ENCODE data around the gene ARID3C. TPM values are rescaled to one million over a fixed set of nuclear protein-coding genes. Genes with fewer than 3 reads are reported as not detected.

The ARID3C gene
- total and polyA plus RNA-seq, 2 experiments from 2014 or later = 0.11 TPM; not detected in 1

GRCh38 chr9:34572628-34573027, 56.2 kb downstream of the ARID3C start:
- no peak overlapping the region for H3K27ac ChIP-seq
- H3K4me3 ChIP-seq = no peak overlapping the region
- no peak overlapping the region for H2AFZ ChIP-seq
- no peak for TF ChIP-seq EZH2 (IDR thresholded peaks at IDR 0.05; ENCODE audit: insufficient read depth, poor library complexity, severe bottlenecking)
- no peak for TF ChIP-seq EZH2phosphoT487 (IDR thresholded peaks at IDR 0.05; ENCODE audit: insufficient read depth, low read depth)
- H3K4me2 ChIP-seq (ENCODE audit: unreplicated experiment) = no peak overlapping the region
- H4K20me1 ChIP-seq (ENCODE audit: insufficient read depth) = no peaks in the 10 kb centered on the region
- H3K36me3 ChIP-seq (ENCODE audit: low read depth) = no peaks in the 10 kb centered on the region
- peaks cover 28% of the 10 kb centered on the region for H3K27me3 ChIP-seq (replicated peaks; ENCODE audit: insufficient read depth)
- no peaks in the 10 kb centered on the region for H3F3A ChIP-seq (ENCODE audit: insufficient read depth)
- in situ Hi-C loops (cut with MboI) = no loop called here
- H3K4me1 ChIP-seq (ENCODE audit: insufficient read depth) = no peaks in the 10 kb centered on the region
- no peak for DNase-seq
- H3K79me2 ChIP-seq (ENCODE audit: insufficient read depth) = no peaks in the 10 kb centered on the region
- H3K9me3 ChIP-seq (ENCODE audit: low read depth) = no peaks in the 10 kb centered on the region
- H3K9me2 ChIP-seq (ENCODE audit: insufficient read depth) = no peaks in the 10 kb centered on the region
- WGBS, 2 experiments (ENCODE audit: low coverage in 1 of 2, low lambda C conversion rate in 2 of 2, missing lambda C conversion rate in 2 of 2) = 79% methylated on average over 6 of the region's 6 CpGs
- H3K9ac ChIP-seq = no peak overlapping the region

DNA sequence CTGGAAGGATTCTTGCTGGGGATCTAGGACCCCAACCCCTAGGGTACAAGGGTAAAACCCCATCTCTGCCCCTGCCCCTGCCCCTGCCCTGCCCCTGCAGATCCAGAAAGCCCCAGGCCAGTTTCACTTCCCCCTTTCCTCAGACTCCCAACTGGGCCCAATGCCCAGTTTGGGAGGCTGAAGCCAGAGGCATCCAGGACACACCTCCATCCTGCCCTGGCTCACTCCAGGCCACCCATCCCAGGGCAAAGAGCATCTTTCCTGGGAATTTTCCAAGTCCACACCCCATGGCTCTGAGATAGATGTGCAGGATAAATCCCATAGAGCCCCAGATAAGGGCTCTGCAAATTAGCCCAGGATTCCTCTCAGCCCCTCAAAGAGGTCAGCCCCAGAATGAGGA, 56.8 kb downstream of the ARID3C start:
- no peaks in the 10 kb centered on the region for H3K79me2 ChIP-seq (ENCODE audit: insufficient read depth)
- no peaks in the 10 kb centered on the region for H3K4me1 ChIP-seq (ENCODE audit: insufficient read depth)
- peaks cover 28% of the 10 kb centered on the region for H3K27me3 ChIP-seq (replicated peaks; ENCODE audit: insufficient read depth)
- no peaks in the 10 kb centered on the region for H3K36me3 ChIP-seq (ENCODE audit: low read depth)
- no peak for DNase-seq
- TF ChIP-seq EZH2phosphoT487 (IDR thresholded peaks at IDR 0.05; ENCODE audit: insufficient read depth, low read depth) (no peak), EZH2 (IDR thresholded peaks at IDR 0.05; ENCODE audit: insufficient read depth, poor library complexity, severe bottlenecking) (no peak)
- H3K27ac ChIP-seq = no peak overlapping the region
- no peak overlapping the region for H3K4me2 ChIP-seq (ENCODE audit: unreplicated experiment)
- H3K9me3 ChIP-seq (ENCODE audit: low read depth) = no peaks in the 10 kb centered on the region
- H3K4me3 ChIP-seq = no peak overlapping the region
- no peaks in the 10 kb centered on the region for H3F3A ChIP-seq (ENCODE audit: insufficient read depth)
- no peaks in the 10 kb centered on the region for H3K9me2 ChIP-seq (ENCODE audit: insufficient read depth)
- no peaks in the 10 kb centered on the region for H4K20me1 ChIP-seq (ENCODE audit: insufficient read depth)
- no peak overlapping the region for H2AFZ ChIP-seq
- H3K9ac ChIP-seq = no peak overlapping the region
- in situ Hi-C loops (cut with MboI) = no loop called here

DNA sequence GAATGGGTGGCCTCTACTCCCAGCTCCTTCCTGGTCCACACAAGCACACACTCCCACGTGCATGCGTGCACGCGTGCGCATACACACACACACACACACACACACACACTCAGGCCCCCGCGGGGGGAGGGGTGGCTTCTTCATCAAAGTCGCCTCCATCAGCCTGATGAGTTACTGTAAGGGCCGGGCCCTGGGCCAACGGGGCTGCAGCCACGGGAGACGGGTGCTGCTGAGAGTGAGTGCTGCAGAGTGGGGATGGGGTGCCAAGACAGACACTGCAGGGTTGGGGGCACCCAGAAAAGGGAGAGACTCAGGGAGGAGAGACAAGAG, 57.4 kb downstream of the ARID3C start:
- WGBS, 2 experiments (ENCODE audit: low coverage in 1 of 2, low lambda C conversion rate in 2 of 2, missing lambda C conversion rate in 2 of 2) = 29 to 48% methylated on average over 6 to 12 of the region's 12 CpGs
- DNase-seq = no peak
- in situ Hi-C loops (cut with MboI) = no loop called here

More for the DNA sequence above, 57.4 kb downstream of the ARID3C start:
- Histone ChIP-seq H3K79me2 (ENCODE audit: insufficient read depth) (no peaks in the 10 kb centered on the region), H3K9me3 (ENCODE audit: low read depth) (no peaks in the 10 kb centered on the region), H3K4me2 (ENCODE audit: unreplicated experiment) (no peak overlapping the region), H3K9me2 (ENCODE audit: insufficient read depth) (no peaks in the 10 kb centered on the region), H4K20me1 (ENCODE audit: insufficient read depth) (no peaks in the 10 kb centered on the region), H3K9ac (no peak overlapping the region), H3K27me3 (replicated peaks; ENCODE audit: insufficient read depth) (peaks cover 26% of the 10 kb centered on the region), H2AFZ (no peak overlapping the region), H3F3A (ENCODE audit: insufficient read depth) (no peaks in the 10 kb centered on the region), H3K4me3 (no peak overlapping the region), H3K4me1 (ENCODE audit: insufficient read depth) (no peaks in the 10 kb centered on the region), H3K36me3 (ENCODE audit: low read depth) (no peaks in the 10 kb centered on the region), H3K27ac (no peak overlapping the region)
- TF ChIP-seq EZH2phosphoT487 (IDR thresholded peaks at IDR 0.05; ENCODE audit: insufficient read depth, low read depth) = no peak
- no peak for TF ChIP-seq EZH2 (IDR thresholded peaks at IDR 0.05; ENCODE audit: insufficient read depth, poor library complexity, severe bottlenecking)

Small RNA genes within 50 kb of the gene (small RNA-seq; reads per million reads assigned to genes)
- gene CCL27 (ENCODE audit: low read depth, low replicate concordance) = not detected

Other genes with a start within 250 kb of the ARID3C start
- 9.1 and 12.3 TPM in 2 replicates for gene FAM219A, start 170.5 kb downstream of the ARID3C start, total RNA-seq (2014; rRNA removed; shearing (Covaris generic))
- gene FAM219A, start 170.5 kb downstream of the ARID3C start, polyA plus RNA-seq (2016; fragmentation: Nextera tagmentation; extraction: Ambion mirVana) = 7.6 and 7.8 TPM in 2 replicates
- gene DNAI1, start 170.3 kb downstream of the ARID3C start, total RNA-seq (2014; rRNA removed; shearing (Covaris generic)) = not detected in 2 replicates
- gene DNAI1, start 170.3 kb downstream of the ARID3C start, polyA plus RNA-seq (2016; fragmentation: Nextera tagmentation; extraction: Ambion mirVana) = not detected in 2 replicates
- gene ENHO, start 106.1 kb downstream of the ARID3C start, total RNA-seq (2014; rRNA removed; shearing (Covaris generic)) = not detected in 2 replicates
- gene ENHO, start 106.1 kb downstream of the ARID3C start, polyA plus RNA-seq (2016; fragmentation: Nextera tagmentation; extraction: Ambion mirVana) = 0.35 TPM in 1 of 2 replicates, not detected in the other
- gene CNTFR, start 39.3 kb downstream of the ARID3C start, total RNA-seq (2014; rRNA removed; shearing (Covaris generic)) = not detected in 2 replicates
- not detected in 2 replicates for gene CNTFR, start 39.3 kb downstream of the ARID3C start, polyA plus RNA-seq (2016; fragmentation: Nextera tagmentation; extraction: Ambion mirVana)
- gene RPP25L, start 17.0 kb downstream of the ARID3C start, total RNA-seq (2014; rRNA removed; shearing (Covaris generic)) = 16.9 and 28.7 TPM in 2 replicates
- gene RPP25L, start 17.0 kb downstream of the ARID3C start, polyA plus RNA-seq (2016; fragmentation: Nextera tagmentation; extraction: Ambion mirVana) = 21.0 and 25.0 TPM in 2 replicates
- gene DCTN3, start 8.6 kb downstream of the ARID3C start, total RNA-seq (2014; rRNA removed; shearing (Covaris generic)) = 77.1 and 130 TPM in 2 replicates
- gene DCTN3, start 8.6 kb downstream of the ARID3C start, polyA plus RNA-seq (2016; fragmentation: Nextera tagmentation; extraction: Ambion mirVana) = 148 and 161 TPM in 2 replicates
- 138 and 148 TPM in 2 replicates for gene SIGMAR1, start 8.7 kb upstream of the ARID3C start, total RNA-seq (2014; rRNA removed; shearing (Covaris generic))
- gene SIGMAR1, start 8.7 kb upstream of the ARID3C start, polyA plus RNA-seq (2016; fragmentation: Nextera tagmentation; extraction: Ambion mirVana) = 142 and 147 TPM in 2 replicates
- gene GALT, start 17.6 kb upstream of the ARID3C start, total RNA-seq (2014; rRNA removed; shearing (Covaris generic)) = 22.4 and 25.5 TPM in 2 replicates
- gene GALT, start 17.6 kb upstream of the ARID3C start, polyA plus RNA-seq (2016; fragmentation: Nextera tagmentation; extraction: Ambion mirVana) = 28.5 and 29.1 TPM in 2 replicates
- gene IL11RA, start 23.1 kb upstream of the ARID3C start, total RNA-seq (2014; rRNA removed; shearing (Covaris generic)) = 50.7 and 52.3 TPM in 2 replicates
- 44.0 and 44.1 TPM in 2 replicates for gene IL11RA, start 23.1 kb upstream of the ARID3C start, polyA plus RNA-seq (2016; fragmentation: Nextera tagmentation; extraction: Ambion mirVana)
- not detected in 2 replicates for gene CCL27, start 33.6 kb upstream of the ARID3C start, total RNA-seq (2014; rRNA removed; shearing (Covaris generic))
- 0.48 and 0.50 TPM in 2 replicates for gene CCL27, start 33.6 kb upstream of the ARID3C start, polyA plus RNA-seq (2016; fragmentation: Nextera tagmentation; extraction: Ambion mirVana)
- not detected in 2 replicates for gene CCL19, start 62.2 kb upstream of the ARID3C start, total RNA-seq (2014; rRNA removed; shearing (Covaris generic))
- not detected in 2 replicates for gene CCL19, start 62.2 kb upstream of the ARID3C start, polyA plus RNA-seq (2016; fragmentation: Nextera tagmentation; extraction: Ambion mirVana)
- gene CCL21, start 81.1 kb upstream of the ARID3C start, total RNA-seq (2014; rRNA removed; shearing (Covaris generic)) = not detected in 2 replicates
- gene CCL21, start 81.1 kb upstream of the ARID3C start, polyA plus RNA-seq (2016; fragmentation: Nextera tagmentation; extraction: Ambion mirVana) = not detected in 2 replicates